MM.1S (cell line): ENCODE results near the gene FBXO34.

Source experiments
- DNase-seq: peaks from one replicate; pipeline ENCODE4 v3.0.0-alpha.2; 2015
- H2AFZ ChIP-seq: fragments of 300-600 bp; sonication (generic); 2 replicates; pipeline ENCODE4 v1.6.0; 2016; ENCODE audit warnings: antibody characterized with exemption, low read length
- H3F3A ChIP-seq: fragments of 300-600 bp; sonication (generic); 2 replicates; pipeline ENCODE4 v1.6.1; 2016; ENCODE audit warnings: mild to moderate bottlenecking, antibody characterized with exemption, low read length, moderate library complexity, mixed read lengths; ENCODE audit not compliant: insufficient read depth
- H3K27ac ChIP-seq: fragments of 300-600 bp; sonication (generic); 2 replicates; pipeline ENCODE4 v1.5.1; 2016; ENCODE audit warnings: mild to moderate bottlenecking, low read length
- H3K27me3 ChIP-seq: fragments of 300-600 bp; sonication (generic); replicated peaks from 2 replicates; pipeline ENCODE4 v1.6.0; 2016; ENCODE audit warnings: low read length; ENCODE audit not compliant: insufficient read depth
- H3K36me3 ChIP-seq: fragments of 300-600 bp; sonication (generic); replicated peaks from 2 replicates; pipeline ENCODE4 v1.6.1; 2016; ENCODE audit warnings: mild to moderate bottlenecking, low read length, mixed read lengths; ENCODE audit not compliant: insufficient read depth
- H3K4me1 ChIP-seq: fragments of 300-600 bp; sonication (generic); 2 replicates; pipeline ENCODE4 v1.6.1; 2016; ENCODE audit warnings: low read length, mixed read lengths
- H3K4me2 ChIP-seq: fragments of 300-600 bp; sonication (generic); 2 replicates; pipeline ENCODE4 v1.6.0; 2016; ENCODE audit warnings: low read depth, low read length
- H3K4me3 ChIP-seq: fragments of 300-600 bp; sonication (generic); 2 replicates; pipeline ENCODE4 v1.5.1; 2016; ENCODE audit warnings: low read length, mixed read lengths
- H3K79me2 ChIP-seq: fragments of 300-600 bp; sonication (generic); 2 replicates; pipeline ENCODE4 v1.6.1; 2016; ENCODE audit warnings: mixed run types, low read length, mixed read lengths
- H3K9ac ChIP-seq: fragments of 300-600 bp; sonication (generic); 2 replicates; pipeline ENCODE4 v1.6.1; 2016; ENCODE audit warnings: low read length, mixed read lengths
- H3K9me2 ChIP-seq: fragments of 300-600 bp; sonication (generic); replicated peaks from 2 replicates; pipeline ENCODE4 v1.6.1; 2016; ENCODE audit warnings: mild to moderate bottlenecking, low read length, mixed read lengths; ENCODE audit not compliant: insufficient read depth
- H3K9me3 ChIP-seq: fragments of 300-600 bp; sonication (generic); replicated peaks from 2 replicates; pipeline ENCODE4 v1.6.1; 2016; ENCODE audit warnings: mild to moderate bottlenecking, low read length, mixed read lengths; ENCODE audit not compliant: insufficient read depth
- H4K20me1 ChIP-seq: fragments of 300-600 bp; sonication (generic); 2 replicates; pipeline ENCODE4 v1.6.1; 2016; ENCODE audit warnings: mild to moderate bottlenecking, low read length, moderate library complexity, mixed read lengths; ENCODE audit not compliant: insufficient read depth
- CTCF ChIP-seq: fragments of 300-600 bp; sonication (generic); IDR thresholded peaks from 2 replicates; pipeline ENCODE4 v1.5.1; 2016; ENCODE audit warnings: antibody characterized with exemption, low read length, mixed read lengths
- EZH2 ChIP-seq: fragments of 300-600 bp; sonication (generic); optimal IDR thresholded peaks from 2 replicates; pipeline ENCODE3; 2017; ENCODE audit warnings: low read depth, mild to moderate bottlenecking, antibody characterized with exemption, low read length, mixed read lengths
- EZH2phosphoT487 ChIP-seq: fragments of 300-600 bp; sonication (generic); IDR thresholded peaks from 2 replicates; pipeline ENCODE4 v1.6.1; 2018; ENCODE audit warnings: antibody characterized with exemption, low read length

FBXO34 gene

GRCh38 chr14:55243386-55243785 lies 27.8 kb upstream of the FBXO34 start:
- Histone ChIP-seq H4K20me1 (no peaks in the 10 kb centered on the region), H3K27me3 (no peaks in the 10 kb centered on the region), H3K9ac (no peak overlapping the region), H3K36me3 (no peaks in the 10 kb centered on the region), H3K9me2 (no peaks in the 10 kb centered on the region), H3K79me2 (no peaks in the 10 kb centered on the region), H3K27ac (no peak overlapping the region), H3K4me3 (no peak overlapping the region), H3K4me1 (no peaks in the 10 kb centered on the region), H3K4me2 (no peak overlapping the region), H2AFZ (no peak overlapping the region), H3K9me3 (no peaks in the 10 kb centered on the region), H3F3A (no peaks in the 10 kb centered on the region)
- no peak for DNase-seq
- TF ChIP-seq CTCF (no peak), EZH2phosphoT487 (no peak), EZH2 (no peak)

GRCh38 chr14:55243813-55244212 lies 27.4 kb upstream of the FBXO34 start:
- Histone ChIP-seq H3K9ac (no peak overlapping the region), H2AFZ (no peak overlapping the region), H3K36me3 (no peaks in the 10 kb centered on the region), H4K20me1 (no peaks in the 10 kb centered on the region), H3K4me2 (no peak overlapping the region), H3K4me1 (no peaks in the 10 kb centered on the region), H3K27ac (no peak overlapping the region), H3F3A (no peaks in the 10 kb centered on the region), H3K9me2 (no peaks in the 10 kb centered on the region), H3K4me3 (no peak overlapping the region), H3K79me2 (no peaks in the 10 kb centered on the region), H3K27me3 (no peaks in the 10 kb centered on the region), H3K9me3 (no peaks in the 10 kb centered on the region)
- no peak for TF ChIP-seq EZH2phosphoT487
- no peak for TF ChIP-seq EZH2
- no peak for TF ChIP-seq CTCF
- DNase-seq: no peak

- TF ChIP-seq EZH2phosphoT487 (no peak), CTCF (peak; percentile 64)
- DNase-seq: peak; percentile 35
- H3K27me3 ChIP-seq: no peaks in the 10 kb centered on the region
Observed at GRCh38 chr14:55245657-55246268, 25.5 kb upstream of the FBXO34 start.

More at GRCh38 chr14:55245657-55246268, 25.5 kb upstream of the FBXO34 start:
- H3K9me3 ChIP-seq: no peaks in the 10 kb centered on the region
- no peak overlapping the region for H2AFZ ChIP-seq
- H3K9me2 ChIP-seq: no peaks in the 10 kb centered on the region
- H3K27ac ChIP-seq: no peak overlapping the region
- H3K4me1 ChIP-seq: no peaks in the 10 kb centered on the region
- no peaks in the 10 kb centered on the region for H4K20me1 ChIP-seq
- H3K36me3 ChIP-seq: no peaks in the 10 kb centered on the region
- H3F3A ChIP-seq: no peaks in the 10 kb centered on the region
- H3K4me2 ChIP-seq: no peak overlapping the region
- no peaks in the 10 kb centered on the region for H3K79me2 ChIP-seq
- no peak overlapping the region for H3K4me3 ChIP-seq
- H3K9ac ChIP-seq: no peak overlapping the region
